ENCODE measurements around the gene ANXA6. TPM values are rescaled to one million over a fixed set of nuclear protein-coding genes. Genes with fewer than 3 reads are reported as not detected.

Gene ANXA6
- total RNA-seq, 1 experiment from 2014 or later = 51.9 TPM

- intact Hi-C loops (cut with micrococcal nuclease; ENCODE audit: unreplicated experiment) = no loop called here
- Mint-ChIP-seq H3K27me3 (ENCODE audit: insufficient read depth, unreplicated experiment) (no peaks in the 10 kb centered on the region), H3K4me3 (ENCODE audit: unreplicated experiment) (no peak overlapping the region), H3K27ac (ENCODE audit: unreplicated experiment) (no peak overlapping the region), H3K36me3 (ENCODE audit: insufficient read depth, unreplicated experiment) (no peaks in the 10 kb centered on the region), H3K4me1 (ENCODE audit: low read depth, unreplicated experiment) (no peaks in the 10 kb centered on the region), H3K9me3 (ENCODE audit: unreplicated experiment) (no peaks in the 10 kb centered on the region)
- H3K4me1 ChIP-seq = no peaks in the 10 kb centered on the region
- H3K9me3 ChIP-seq = no peaks in the 10 kb centered on the region
- DNase-seq = no peak
- ChIA-PET POLR2A (no interaction called here), CTCF (interaction anchor here (1.0 kb wide), 1 partner anchor 56 kb away, joined by 3 read pairs; no protein-coding TSS in a partner anchor)
- H3K36me3 ChIP-seq (ENCODE audit: control insufficient read depth, insufficient read depth, low read length) = no peaks in the 10 kb centered on the region
- BruUV-seq (replicated peaks) = no TSS peak
- no peaks in the 10 kb centered on the region for H3K27me3 ChIP-seq (replicated peaks; ENCODE audit: control insufficient read depth, insufficient read depth, low read length)
- no peak overlapping the region for H3K4me3 ChIP-seq (ENCODE audit: low read depth, low read length)
- no peak for TF ChIP-seq CTCF (IDR thresholded peaks at IDR 0.05; ENCODE audit: insufficient read depth in 1 of 2, low read depth in 1 of 2, low read length in 1 of 2, severe bottlenecking in 1 of 2, unreplicated experiment in 1 of 2)
Measured at GRCh38 chr5:151108566-151108965, 49.0 kb downstream of the ANXA6 start.

GRCh38 chr5:151107738-151108520, 49.6 kb downstream of the ANXA6 start:
- BruUV-seq (replicated peaks) = no TSS peak
- TF ChIP-seq CTCF (IDR thresholded peaks at IDR 0.05; ENCODE audit: insufficient read depth in 1 of 2, low read depth in 1 of 2, low read length in 1 of 2, severe bottlenecking in 1 of 2, unreplicated experiment in 1 of 2) = no peak
- H3K9me3 Mint-ChIP-seq (ENCODE audit: unreplicated experiment) = no peaks in the 10 kb centered on the region
- no peaks in the 10 kb centered on the region for H3K9me3 ChIP-seq
- H3K4me3 ChIP-seq (ENCODE audit: low read depth, low read length) = no peak overlapping the region
- ChIA-PET CTCF (no interaction called here), POLR2A (no interaction called here)
- no peaks in the 10 kb centered on the region for H3K36me3 ChIP-seq (ENCODE audit: control insufficient read depth, insufficient read depth, low read length)
- no peak overlapping the region for H3K4me3 Mint-ChIP-seq (ENCODE audit: unreplicated experiment)
- DNase-seq = no peak
- no peak overlapping the region for H3K27ac Mint-ChIP-seq (ENCODE audit: unreplicated experiment)
- H3K27me3 Mint-ChIP-seq (ENCODE audit: insufficient read depth, unreplicated experiment) = no peaks in the 10 kb centered on the region
- no peaks in the 10 kb centered on the region for H3K4me1 Mint-ChIP-seq (ENCODE audit: low read depth, unreplicated experiment)
- intact Hi-C loops (cut with micrococcal nuclease; ENCODE audit: unreplicated experiment) = no loop called here
- H3K4me1 ChIP-seq = no peaks in the 10 kb centered on the region
- H3K36me3 Mint-ChIP-seq (ENCODE audit: insufficient read depth, unreplicated experiment) = no peaks in the 10 kb centered on the region
- no peaks in the 10 kb centered on the region for H3K27me3 ChIP-seq (replicated peaks; ENCODE audit: control insufficient read depth, insufficient read depth, low read length)

GRCh38 chr5:151107084-151107483, 50.5 kb downstream of the ANXA6 start:
- Mint-ChIP-seq H3K4me3 (ENCODE audit: unreplicated experiment) (no peak overlapping the region), H3K36me3 (ENCODE audit: insufficient read depth, unreplicated experiment) (no peaks in the 10 kb centered on the region), H3K27me3 (ENCODE audit: insufficient read depth, unreplicated experiment) (no peaks in the 10 kb centered on the region), H3K27ac (ENCODE audit: unreplicated experiment) (no peak overlapping the region), H3K4me1 (ENCODE audit: low read depth, unreplicated experiment) (no peaks in the 10 kb centered on the region), H3K9me3 (ENCODE audit: unreplicated experiment) (no peaks in the 10 kb centered on the region)
- Histone ChIP-seq H3K4me1 (no peaks in the 10 kb centered on the region), H3K9me3 (no peaks in the 10 kb centered on the region), H3K36me3 (ENCODE audit: control insufficient read depth, insufficient read depth, low read length) (no peaks in the 10 kb centered on the region), H3K4me3 (ENCODE audit: low read depth, low read length) (no peak overlapping the region), H3K27me3 (replicated peaks; ENCODE audit: control insufficient read depth, insufficient read depth, low read length) (no peaks in the 10 kb centered on the region)
- no peak for DNase-seq
- BruUV-seq (replicated peaks) = no TSS peak
- CTCF ChIA-PET = no interaction called here
- no peak for TF ChIP-seq CTCF (IDR thresholded peaks at IDR 0.05; ENCODE audit: insufficient read depth in 1 of 2, low read depth in 1 of 2, low read length in 1 of 2, severe bottlenecking in 1 of 2, unreplicated experiment in 1 of 2)
- POLR2A ChIA-PET = no interaction called here
- intact Hi-C loops (cut with micrococcal nuclease; ENCODE audit: unreplicated experiment) = no loop called here
